Psoas muscle (tissue), 8 donors: ENCODE results near the gene SLCO2B1. TPM values are rescaled to one million over a fixed set of nuclear protein-coding genes. Genes with fewer than 3 reads are reported as not detected.

Source experiments
- ATAC-seq, 4 donors: fragments of 200-7000 bp; cut with Tn5 transposase; one replicate each; pipeline ENCODE4 v1.9.1; 2020; ENCODE audit warnings: moderate library complexity in 3 of 4, mild to moderate bottlenecking in 2 of 4
- DNase-seq, 2 donors: peaks; one replicate each; pipeline ENCODE4 v3.0.0-alpha.2; 2020
- H3K27ac ChIP-seq: fragments of 200-600 bp; one replicate; pipeline ENCODE4 v1.8.0; 2022
- H3K27me3 ChIP-seq, 3 donors: fragments of 200-600 bp in 1 of 3; one replicate each; pipeline versions ENCODE4 v1.6.1 to v1.8.0; 2013 to 2022; ENCODE audit warnings: low read length in 2 of 3, mild to moderate bottlenecking in 2 of 3, moderate library complexity in 1 of 3; ENCODE audit not compliant: insufficient read depth in 3 of 3
- H3K36me3 ChIP-seq, 2 donors: fragments of 200-600 bp in 1 of 2; one replicate each; pipeline versions ENCODE4 v1.6.1 to v1.8.0; 2013 to 2022; ENCODE audit warnings: low read depth in 1 of 2, mild to moderate bottlenecking in 1 of 2, moderate library complexity in 1 of 2; ENCODE audit not compliant: insufficient read depth in 1 of 2
- H3K4me1 ChIP-seq: fragments of 200-600 bp; one replicate; pipeline ENCODE4 v1.8.0; 2022
- H3K4me3 ChIP-seq: fragments of 200-600 bp; one replicate; pipeline ENCODE4 v1.8.0; 2022; ENCODE audit warnings: mild to moderate bottlenecking
- H3K9me3 ChIP-seq: fragments of 200-600 bp; one replicate; pipeline ENCODE4 v1.8.0; 2022
- CTCF ChIP-seq: fragments of 200-600 bp; IDR thresholded peaks from one replicate; pipeline ENCODE4 v1.8.0; 2022; ENCODE audit warnings: antibody characterized with exemption
- WGBS, 3 donors: extraction: QIAGEN DNeasy Blood & Tissue Kit; methylation state at CpG; one replicate each; pipeline versions ENCODE4 v1.1.6 to v1.1.7; 2013; 5-methylcytosine and 5-hydroxymethylcytosine counted together
- intact Hi-C, 2 donors: fragments of 100-400 bp; cut with DNase I; formaldehyde crosslinking; loops; one replicate each; pipeline versions ENCODE4 v1.11.0 to v1.14.2; 2022
- polyA plus RNA-seq, 3 donors: library from polyadenylated mRNA; stranded (reverse); fragments of 200-250 nt; gene quantifications; one replicate each; pipeline ENCODE4 v1.2.3, GENCODE V29; 2013
- total RNA-seq, 4 donors: library from RNA; stranded (reverse); fragmentation: NEBNext Ultra II Directional in 2 of 4; extraction: Animal tissue kit (Norgen Biotek cat#: 25700) in 2 of 4; gene quantifications; one replicate each; pipeline versions ENCODE4 v1.2.1 to v1.2.4, GENCODE V29; 2021 to 2023
- donor health status: healthy with polysubstance abuse.
- donor health status: DM: no; HTN: no; CAD: no; lungs with moderate emphysema.
- donor health status: Bipolar disorder and iron deficiency.
- donor health status: healthy.
- donor health status: DM: yes; HTN: yes; CAD: no.
- donor health status: DM: no; HTN: no; CAD: no.
- donor health status: DM: no; HTN: no; CAD: no.
- donor health status: DM: yes; HTN: yes; CAD: no.

SLCO2B1 gene
- total and polyA plus RNA-seq, 7 donors = 1.2 to 17.7 (median 10.7) TPM

- no peaks in the 10 kb centered on the region for H3K36me3 ChIP-seq
- no peaks in the 10 kb centered on the region for H3K4me1 ChIP-seq
- ATAC-seq (no peak), DNase-seq (no peak)
- H3K4me3 ChIP-seq = no peak overlapping the region
- intact Hi-C loops = no loop called here
- TF ChIP-seq CTCF = no peak
- WGBS, 3 donors = 41 to 51% (median 50%) methylated on average over 2 of the region's 2 CpGs
- H3K27me3 ChIP-seq = peaks cover 0 to 7% (median 0%) of the 10 kb centered on the region in 3 donors
- H3K27ac ChIP-seq = no peak overlapping the region
- no peaks in the 10 kb centered on the region for H3K9me3 ChIP-seq
These were observed 69.0 kb downstream of the SLCO2B1 start for GRCh38 chr11:75219869-75220268.

- Histone ChIP-seq H3K36me3 (no peaks in the 10 kb centered on the region), H3K27me3 (peaks cover 0 to 3% (median 0%) of the 10 kb centered on the region in 3 donors), H3K9me3 (no peaks in the 10 kb centered on the region), H3K4me3 (no peak overlapping the region), H3K27ac (no peak overlapping the region), H3K4me1 (no peaks in the 10 kb centered on the region)
- TF ChIP-seq CTCF = no peak
- ATAC-seq (no peak), DNase-seq (no peak)
- WGBS, 3 donors = 41 to 47% (median 44%) methylated on average over 5 of the region's 5 CpGs
- intact Hi-C loops = no loop called here
These were observed 73.2 kb downstream of the SLCO2B1 start for GRCh38 chr11:75223954-75224643.

GRCh38 chr11:75225794-75226193, 74.9 kb downstream of the SLCO2B1 start:
- ATAC-seq (no peak), DNase-seq (no peak)
- 46 to 59% (median 51%) methylated on average over 4 of the region's 4 CpGs for WGBS, 3 donors
- intact Hi-C loops = no loop called here
- Histone ChIP-seq H3K27ac (no peak overlapping the region), H3K4me1 (no peaks in the 10 kb centered on the region), H3K9me3 (no peaks in the 10 kb centered on the region), H3K27me3 (peaks cover 0 to 3% (median 0%) of the 10 kb centered on the region in 3 donors), H3K36me3 (no peaks in the 10 kb centered on the region), H3K4me3 (no peak overlapping the region)
- no peak for TF ChIP-seq CTCF

- no peaks in the 10 kb centered on the region for H3K36me3 ChIP-seq
- no peak for TF ChIP-seq CTCF
- no peaks in the 10 kb centered on the region for H3K9me3 ChIP-seq
- H3K4me3 ChIP-seq = no peak overlapping the region
- no peaks in the 10 kb centered on the region for H3K4me1 ChIP-seq
- peaks cover 0 to 18% (median 0%) of the 10 kb centered on the region in 3 donors for H3K27me3 ChIP-seq
- ATAC-seq (no peak), DNase-seq (no peak)
- 29 to 38% (median 37%) methylated on average over 2 of the region's 2 CpGs for WGBS, 3 donors
- no peak overlapping the region for H3K27ac ChIP-seq
- intact Hi-C loops = no loop called here
These were observed 78.6 kb downstream of the SLCO2B1 start for GRCh38 chr11:75229466-75229865.

- DNase-seq = no peak
- no peak for ATAC-seq
These were observed 79.7 kb downstream of the SLCO2B1 start for GRCh38 chr11:75230621-75231020.

More at GRCh38 chr11:75230621-75231020, 79.7 kb downstream of the SLCO2B1 start:
- intact Hi-C loops = no loop called here
- no peak overlapping the region for H3K27ac ChIP-seq
- peaks cover 0 to 18% (median 0%) of the 10 kb centered on the region in 3 donors for H3K27me3 ChIP-seq
- WGBS, 3 donors = 65 to 75% (median 75%) methylated on average over 2 of the region's 2 CpGs
- H3K9me3 ChIP-seq = no peaks in the 10 kb centered on the region
- no peak overlapping the region for H3K4me3 ChIP-seq
- no peak for TF ChIP-seq CTCF
- no peaks in the 10 kb centered on the region for H3K36me3 ChIP-seq
- no peaks in the 10 kb centered on the region for H3K4me1 ChIP-seq
